ENCODE measurements around the gene SAA2.

- TF ChIP-seq EZH2 (IDR thresholded peaks at IDR 0.05; ENCODE audit: insufficient read depth, poor library complexity, severe bottlenecking) (no peak), EZH2phosphoT487 (IDR thresholded peaks at IDR 0.05; ENCODE audit: insufficient read depth, low read depth) (no peak)
Observed at GRCh38 chr11:18270102-18270501, 21.6 kb upstream of the SAA2 start.

Data from GM23248 (cell line).